Vagina (tissue), 2 donors: Measurements from ENCODE around the gene ACSL1. TPM values are rescaled to one million over a fixed set of nuclear protein-coding genes. Genes with fewer than 3 reads are reported as not detected.
"Not testable (repeated sequence)": the region's sequence is repeated elsewhere in the genome, so short reads cannot be mapped to it uniquely, and the experiment has no call there.

Experiments
- DNase-seq, 2 donors: peaks; one replicate each; pipeline ENCODE4 v3.0.0-alpha.2; 2017; ENCODE audit errors: extremely low spot score in 2 of 2
- H3K27ac ChIP-seq: fragments of 200-600 bp; sonication (generic); one replicate; pipeline ENCODE4 v1.5.1; 2019
- H3K27me3 ChIP-seq: fragments of 200-600 bp; sonication (generic); one replicate; pipeline ENCODE4 v1.5.1; 2019
- H3K36me3 ChIP-seq, 2 donors: fragments of 200-600 bp; sonication (generic); one replicate each; pipeline ENCODE4 v1.5.1; 2017 to 2019
- H3K4me1 ChIP-seq: fragments of 200-600 bp; sonication (generic); one replicate; pipeline ENCODE4 v1.5.1; 2019
- H3K4me3 ChIP-seq, 2 donors: fragments of 200-600 bp; sonication (generic); 1 replicate in 1 of 2; 2 replicates in 1 of 2; pipeline ENCODE4 v1.5.1; 2016 to 2019
- H3K9me3 ChIP-seq: fragments of 200-600 bp; sonication (generic); one replicate; pipeline ENCODE4 v1.5.1; 2019
- POLR2A ChIP-seq, 2 donors: fragments of 450-650 bp; IDR thresholded peaks; one replicate each; pipeline ENCODE4 v1.6.1; 2017; ENCODE audit warnings: antibody characterized with exemption in 2 of 2, mild to moderate bottlenecking in 2 of 2, moderate library complexity in 2 of 2
- POLR2AphosphoS5 ChIP-seq, 2 donors: sonication (generic); formaldehyde crosslinking; IDR thresholded peaks; one replicate each; pipeline ENCODE4 v1.9.0; 2017; ENCODE audit warnings: antibody characterized with exemption in 2 of 2, mild to moderate bottlenecking in 2 of 2, low read depth in 1 of 2; ENCODE audit not compliant: insufficient read depth in 1 of 2
- intact Hi-C: fragments of 100-400 bp; cut with DNase I; formaldehyde crosslinking; loops from one replicate; pipeline ENCODE4 v1.15.1; 2023
- total RNA-seq: library from RNA; depleted of rRNA; stranded (reverse); fragments of >200 nt; gene quantifications from one replicate; pipeline ENCODE4 v1.2.3, GENCODE V29; 2016
- TF ChIP-seq, protein P1 (sequence below), 3 experiments: fragments of 450-650 bp in 2 of 3; fragments of 200-600 bp in 1 of 3; sonication (generic) in 1 of 3; IDR thresholded peaks; one replicate each; pipeline ENCODE4 v1.5.1; 2017 to 2019; ENCODE audit warnings: antibody characterized with exemption in 3 of 3, mild to moderate bottlenecking in 2 of 3, moderate library complexity in 2 of 3

Gene ACSL1
- total RNA-seq, 1 donor from 2014 or later, result 106 TPM

DNA sequence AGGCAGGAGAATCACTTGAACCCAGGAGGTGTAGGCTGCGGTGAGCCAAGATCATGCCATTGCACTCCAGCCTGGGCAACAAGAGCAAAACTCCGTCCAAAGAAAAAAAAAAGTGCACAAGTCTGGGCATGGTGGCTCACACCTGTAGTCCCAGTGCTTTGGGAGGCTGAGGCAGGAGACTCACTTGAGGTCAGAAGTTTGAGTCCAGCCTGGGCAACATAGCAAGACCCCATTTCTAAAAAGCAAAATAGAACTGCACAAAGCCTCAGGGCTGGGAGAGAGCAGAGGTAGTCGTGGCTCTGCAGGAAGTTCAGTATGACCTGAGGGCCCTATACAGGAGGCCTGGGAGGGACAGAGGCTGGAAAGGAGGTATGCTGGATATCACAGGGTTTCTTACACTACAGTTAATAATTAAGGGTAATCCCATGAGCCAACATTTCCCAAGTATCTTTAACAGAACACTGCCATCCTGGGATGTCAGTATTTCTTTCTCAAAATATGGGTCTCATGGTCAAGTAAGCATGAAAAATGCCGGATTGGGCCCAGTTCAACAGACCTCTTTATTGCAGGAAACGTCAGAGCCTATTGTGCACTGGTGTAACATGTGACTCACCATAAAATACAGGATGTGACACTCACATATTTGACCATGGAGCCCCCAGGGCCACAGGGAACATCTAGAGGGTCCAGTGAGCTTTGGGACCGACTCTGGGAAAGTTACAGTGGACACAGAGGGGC lies 37.8 kb downstream of the ACSL1 start:
- no peaks in the 10 kb centered on the region for H3K27me3 ChIP-seq
- H3K4me3 ChIP-seq, result no peak overlapping the region
- intact Hi-C loops, result no loop called here
- DNase-seq, result no peak
- H3K9me3 ChIP-seq, result no peaks in the 10 kb centered on the region
- peaks cover 0 to 46% of the 10 kb centered on the region in 2 donors for H3K36me3 ChIP-seq
- no peak for TF ChIP-seq POLR2A (IDR thresholded peaks at IDR 0.05)
- TF ChIP-seq, protein P1, sequence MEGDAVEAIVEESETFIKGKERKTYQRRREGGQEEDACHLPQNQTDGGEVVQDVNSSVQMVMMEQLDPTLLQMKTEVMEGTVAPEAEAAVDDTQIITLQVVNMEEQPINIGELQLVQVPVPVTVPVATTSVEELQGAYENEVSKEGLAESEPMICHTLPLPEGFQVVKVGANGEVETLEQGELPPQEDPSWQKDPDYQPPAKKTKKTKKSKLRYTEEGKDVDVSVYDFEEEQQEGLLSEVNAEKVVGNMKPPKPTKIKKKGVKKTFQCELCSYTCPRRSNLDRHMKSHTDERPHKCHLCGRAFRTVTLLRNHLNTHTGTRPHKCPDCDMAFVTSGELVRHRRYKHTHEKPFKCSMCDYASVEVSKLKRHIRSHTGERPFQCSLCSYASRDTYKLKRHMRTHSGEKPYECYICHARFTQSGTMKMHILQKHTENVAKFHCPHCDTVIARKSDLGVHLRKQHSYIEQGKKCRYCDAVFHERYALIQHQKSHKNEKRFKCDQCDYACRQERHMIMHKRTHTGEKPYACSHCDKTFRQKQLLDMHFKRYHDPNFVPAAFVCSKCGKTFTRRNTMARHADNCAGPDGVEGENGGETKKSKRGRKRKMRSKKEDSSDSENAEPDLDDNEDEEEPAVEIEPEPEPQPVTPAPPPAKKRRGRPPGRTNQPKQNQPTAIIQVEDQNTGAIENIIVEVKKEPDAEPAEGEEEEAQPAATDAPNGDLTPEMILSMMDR (IDR thresholded peaks at IDR 0.05), result no peak
- no peak for TF ChIP-seq POLR2AphosphoS5 (IDR thresholded peaks at IDR 0.05; ENCODE audit: insufficient read depth in 1 of 2, low read depth in 1 of 2)
- H3K27ac ChIP-seq, result no peak overlapping the region
- H3K4me1 ChIP-seq, result peaks cover 9% of the 10 kb centered on the region

DNA sequence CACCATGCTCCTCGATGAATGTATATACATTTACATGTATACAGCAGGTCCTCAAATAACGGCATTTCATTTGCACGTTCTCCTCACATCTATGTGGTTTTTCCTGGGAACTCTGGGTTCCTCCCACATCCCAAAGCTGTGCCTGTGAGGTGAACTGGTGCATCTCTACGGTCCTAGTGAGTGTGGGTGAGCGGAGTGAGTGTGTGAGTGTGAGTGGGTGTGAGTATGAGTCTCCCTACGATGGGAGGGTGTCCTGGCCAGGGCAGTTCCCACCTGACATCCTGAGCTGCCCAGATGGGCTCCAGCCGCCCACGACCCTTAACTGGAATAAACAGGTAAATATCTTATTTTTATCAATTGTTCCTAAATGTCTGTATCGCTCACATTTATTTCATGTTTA lies 40.0 kb downstream of the ACSL1 start:
- Histone ChIP-seq H3K27ac (no peak overlapping the region), H3K4me1 (no peaks in the 10 kb centered on the region), H3K4me3 (no peak overlapping the region), H3K27me3 (no peaks in the 10 kb centered on the region), H3K9me3 (no peaks in the 10 kb centered on the region), H3K36me3 (peaks cover 0 to 49% of the 10 kb centered on the region in 2 donors)
- intact Hi-C loops, result no loop called here
- TF ChIP-seq POLR2A (IDR thresholded peaks at IDR 0.05) (no peak), POLR2AphosphoS5 (IDR thresholded peaks at IDR 0.05; ENCODE audit: insufficient read depth in 1 of 2, low read depth in 1 of 2) (no peak)
- TF ChIP-seq, protein P1 (IDR thresholded peaks at IDR 0.05), result no peak
- no peak for DNase-seq

DNA sequence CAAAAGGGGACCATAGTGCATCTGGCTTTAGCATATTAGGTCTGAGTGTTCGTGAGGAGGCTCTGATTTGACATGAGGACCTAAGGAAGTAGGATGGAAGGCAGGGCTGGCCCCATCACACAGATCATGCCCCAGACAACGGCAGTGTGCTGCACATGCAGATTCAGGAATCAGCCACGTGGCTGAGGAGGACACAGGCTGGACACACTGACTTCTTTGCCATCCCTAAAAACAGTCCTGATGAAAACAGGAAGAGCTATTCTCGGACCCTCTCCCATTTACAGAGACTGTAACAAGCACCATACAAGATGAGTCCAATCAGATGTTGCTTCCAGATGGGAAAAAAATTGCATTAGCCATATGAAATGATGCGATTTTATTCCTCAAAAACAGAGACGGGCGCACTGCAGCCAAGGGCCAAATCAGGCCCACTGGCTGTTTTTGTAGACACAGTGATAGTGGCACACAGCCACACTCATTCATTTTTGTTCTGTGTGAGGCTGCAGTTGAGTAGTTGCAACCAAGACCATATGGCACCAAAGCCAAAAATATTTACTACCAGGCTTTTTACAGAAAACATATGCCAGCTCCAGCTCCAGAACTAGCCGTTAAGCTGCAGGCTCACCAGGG lies 41.0 kb downstream of the ACSL1 start:
- Histone ChIP-seq H3K4me1 (no peaks in the 10 kb centered on the region), H3K4me3 (no peak overlapping the region), H3K27ac (no peak overlapping the region), H3K36me3 (peaks cover 0 to 57% of the 10 kb centered on the region in 2 donors), H3K9me3 (no peaks in the 10 kb centered on the region), H3K27me3 (no peaks in the 10 kb centered on the region)
- no peak for DNase-seq
- intact Hi-C loops, result no loop called here
- TF ChIP-seq POLR2A (IDR thresholded peaks at IDR 0.05) (no peak), POLR2AphosphoS5 (IDR thresholded peaks at IDR 0.05; ENCODE audit: insufficient read depth in 1 of 2, low read depth in 1 of 2) (no peak)
- TF ChIP-seq, protein P1 (IDR thresholded peaks at IDR 0.05), result no peak

DNA sequence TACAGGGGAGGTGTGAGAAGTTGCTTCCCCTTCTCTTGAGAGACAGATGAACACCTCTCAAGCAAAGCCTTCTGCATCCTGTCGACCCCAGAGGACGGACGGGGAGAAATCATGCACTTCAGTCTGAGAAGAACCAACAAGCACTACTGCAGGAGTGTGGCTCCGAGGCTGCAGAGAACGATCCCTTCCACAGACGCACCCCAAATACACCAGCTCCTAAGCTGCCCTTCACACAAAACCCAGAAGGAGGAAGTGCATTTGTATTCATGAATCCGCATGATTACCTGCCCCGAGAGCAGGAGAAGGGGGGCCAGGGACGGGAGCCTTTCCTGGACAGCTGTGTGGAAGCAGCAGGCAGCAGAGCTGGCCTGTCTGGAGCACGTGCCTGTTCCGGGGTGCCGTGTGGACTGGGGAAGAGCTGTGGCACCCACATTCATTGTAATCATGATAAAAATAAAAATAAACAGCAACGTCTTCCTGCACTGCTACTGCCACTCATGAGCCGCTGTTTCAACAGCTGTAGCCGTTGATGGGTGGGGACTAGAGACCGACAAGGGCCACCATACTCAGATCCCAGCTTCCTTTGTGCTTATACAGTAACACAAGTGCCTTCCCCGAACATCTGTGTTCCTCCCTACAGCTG lies 42.9 kb downstream of the ACSL1 start:
- no peak for TF ChIP-seq POLR2A (IDR thresholded peaks at IDR 0.05)
- TF ChIP-seq, protein P1 (IDR thresholded peaks at IDR 0.05), result no peak
- no peak for TF ChIP-seq POLR2AphosphoS5 (IDR thresholded peaks at IDR 0.05; ENCODE audit: insufficient read depth in 1 of 2, low read depth in 1 of 2)
- H3K4me1 ChIP-seq, result no peaks in the 10 kb centered on the region
- DNase-seq, result no peak
- no peak overlapping the region for H3K4me3 ChIP-seq
- H3K27me3 ChIP-seq, result no peaks in the 10 kb centered on the region
- H3K27ac ChIP-seq, result no peak overlapping the region
- peaks cover 0 to 57% of the 10 kb centered on the region in 2 donors for H3K36me3 ChIP-seq
- intact Hi-C loops, result no loop called here
- no peaks in the 10 kb centered on the region for H3K9me3 ChIP-seq

DNA sequence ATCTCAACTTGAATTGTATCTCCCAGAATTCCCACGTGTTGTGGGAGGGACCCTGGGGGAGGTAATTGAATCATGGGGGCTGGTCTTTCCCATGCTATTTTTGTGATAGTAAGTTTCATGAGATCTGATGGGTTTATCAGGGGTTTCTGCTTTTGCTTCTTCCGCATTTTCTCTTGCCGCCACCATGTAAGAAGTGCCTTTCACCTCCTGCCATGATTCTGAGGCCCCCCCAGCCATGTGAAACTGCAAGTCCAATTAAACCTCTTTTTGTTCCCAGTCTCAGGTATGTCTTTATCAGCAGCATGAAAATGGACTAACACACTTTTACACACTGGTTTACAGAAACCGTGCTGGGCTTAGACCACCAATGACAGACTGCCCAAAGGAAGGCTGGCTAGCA lies 46.6 kb downstream of the ACSL1 start:
- H3K36me3 ChIP-seq, result peaks cover 0 to 38% of the 10 kb centered on the region in 2 donors
- not testable (repeated sequence) for DNase-seq

More for the DNA sequence above, 46.6 kb downstream of the ACSL1 start:
- H3K27me3 ChIP-seq, H3K4me3 ChIP-seq, H3K9me3 ChIP-seq, H3K4me1 ChIP-seq, H3K27ac ChIP-seq, intact Hi-C loops: not testable (repeated sequence)
